ENCODE measurements around the gene SFMBT2. TPM values are rescaled to one million over a fixed set of nuclear protein-coding genes. Genes with fewer than 3 reads are reported as not detected.

Gene SFMBT2
- total and polyA plus RNA-seq, 2 of the 4 experiments (the other 2 are of a cell fraction), result 0.70 to 1.3 TPM

GRCh38 chr10:7150349-7150748 lies 260.5 kb downstream of the SFMBT2 start:
- Histone ChIP-seq H3K79me1 (ENCODE audit: low read depth in 1 of 2, low read length in 2 of 2) (no peaks in the 10 kb centered on the region), H4K8ac (ENCODE audit: low read depth in 2 of 2, low read length in 2 of 2) (no peak overlapping the region), H3K9me1 (ENCODE audit: insufficient read depth, low read length) (no peaks in the 10 kb centered on the region), H4K20me1 (ENCODE audit: insufficient read depth, low read length) (no peaks in the 10 kb centered on the region), H3K4ac (ENCODE audit: low read depth, low read length) (no peak overlapping the region), H3K4me1 (ENCODE audit: control insufficient read depth, insufficient read depth, low read length) (no peaks in the 10 kb centered on the region), H3K23ac (ENCODE audit: low read depth, low read length) (no peak overlapping the region), H3K14ac (replicated peaks; ENCODE audit: low read depth, low read length) (no peak overlapping the region), H3K27me3 (ENCODE audit: control insufficient read depth, insufficient read depth, low read length) (no peaks in the 10 kb centered on the region), H3K4me2 (ENCODE audit: low read depth, low read length) (no peak overlapping the region), H2AFZ (replicated peaks; ENCODE audit: low read length, poor library complexity) (no peak overlapping the region), H3K4me3 (ENCODE audit: insufficient read depth, low read depth, low read length) (no peak overlapping the region), H2BK5ac (ENCODE audit: low read depth, low read length, poor library complexity, severe bottlenecking) (no peak overlapping the region), H2BK15ac (ENCODE audit: low read depth, low read length) (no peak overlapping the region), H4K91ac (ENCODE audit: insufficient read depth, low read depth, low read length) (no peak overlapping the region), H4K5ac (ENCODE audit: low read depth, low read length) (no peak overlapping the region), H3K9ac (ENCODE audit: low read depth, low read length) (no peak overlapping the region), H2BK120ac (ENCODE audit: low read depth, low read length) (no peak overlapping the region), H2AK9ac (replicated peaks; ENCODE audit: low read depth, low read length, poor library complexity) (no peak overlapping the region), H3K9me3 (ENCODE audit: control insufficient read depth, insufficient read depth, low read length) (no peaks in the 10 kb centered on the region), H3K36me3 (ENCODE audit: control insufficient read depth, insufficient read depth, low read length) (no peaks in the 10 kb centered on the region), H3K56ac (ENCODE audit: extremely low read depth, insufficient read depth, low read length) (no peak overlapping the region), H3K27ac (ENCODE audit: insufficient read depth, low read length) (no peak overlapping the region), H2BK20ac (ENCODE audit: low read depth, low read length) (no peak overlapping the region), H3K18ac (ENCODE audit: low read depth, low read length) (no peak overlapping the region), H2AK5ac (ENCODE audit: low read depth, low read length) (no peak overlapping the region)
- intact Hi-C loops (cut with micrococcal nuclease) (no loop called here), dilution Hi-C loops (cut with HindIII; ENCODE audit: low sequenced_read_pairs, unreplicated experiment) (no loop called here), in situ Hi-C loops (cut with MboI; ENCODE audit: low sequenced_read_pairs) (no loop called here)
- WGBS, 2 experiments (ENCODE audit: extremely low coverage in 2 of 2, insufficient read length in 1 of 2), result no CpG with 5 or more reads among the region's 4 CpGs
- no peak for ATAC-seq (ENCODE audit: low read depth)
- CTCF ChIA-PET, result no interaction called here
- POLR2A ChIA-PET (ENCODE audit: unreplicated experiment), result no interaction called here
- no peak for TF ChIP-seq CEBPB (IDR thresholded peaks at IDR 0.05; ENCODE audit: low read depth, low read length)
- TF ChIP-seq CHD1 (IDR thresholded peaks at IDR 0.05; ENCODE audit: low read depth, low read length), result no peak
- TF ChIP-seq FOS (IDR thresholded peaks at IDR 0.05; ENCODE audit: low read depth, low read length), result no peak
- no peak for TF ChIP-seq RCOR1 (IDR thresholded peaks at IDR 0.05; ENCODE audit: insufficient replicate concordance, low read length)
- no peak for TF ChIP-seq NFE2L2 (IDR thresholded peaks at IDR 0.05; ENCODE audit: low read depth, low read length)
- no peak for TF ChIP-seq ELK1 (IDR thresholded peaks at IDR 0.05; ENCODE audit: borderline replicate concordance, low read depth, low read length)
- TF ChIP-seq POLR2A (IDR thresholded peaks at IDR 0.05; ENCODE audit: low read depth, low read length), result no peak
- TF ChIP-seq, protein P1, sequence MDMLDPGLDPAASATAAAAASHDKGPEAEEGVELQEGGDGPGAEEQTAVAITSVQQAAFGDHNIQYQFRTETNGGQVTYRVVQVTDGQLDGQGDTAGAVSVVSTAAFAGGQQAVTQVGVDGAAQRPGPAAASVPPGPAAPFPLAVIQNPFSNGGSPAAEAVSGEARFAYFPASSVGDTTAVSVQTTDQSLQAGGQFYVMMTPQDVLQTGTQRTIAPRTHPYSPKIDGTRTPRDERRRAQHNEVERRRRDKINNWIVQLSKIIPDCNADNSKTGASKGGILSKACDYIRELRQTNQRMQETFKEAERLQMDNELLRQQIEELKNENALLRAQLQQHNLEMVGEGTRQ (IDR thresholded peaks at IDR 0.05; ENCODE audit: low read depth, low read length), result no peak
- TF ChIP-seq MAZ (IDR thresholded peaks at IDR 0.05; ENCODE audit: borderline replicate concordance, low read depth, low read length), result no peak
- no peak for TF ChIP-seq RFX5 (IDR thresholded peaks at IDR 0.05; ENCODE audit: low read depth, low read length)
- DNase-seq, result no peak
- no TSS peak for BruUV-seq (replicated peaks)

All from IMR-90 (cell line).